ENCODE data around the gene MISP. TPM values are rescaled to one million over a fixed set of nuclear protein-coding genes. Genes with fewer than 3 reads are reported as not detected.

Gene MISP
- total and polyA plus RNA-seq, 2 of the 4 experiments (the other 2 are of a cell fraction) = not detected

- no peak overlapping the region for H4K91ac ChIP-seq (ENCODE audit: insufficient read depth, low read depth, low read length)
- no peak overlapping the region for H2BK5ac ChIP-seq (ENCODE audit: low read depth, low read length, poor library complexity, severe bottlenecking)
- H4K5ac ChIP-seq (ENCODE audit: low read depth, low read length) = no peak overlapping the region
- no peaks in the 10 kb centered on the region for H3K9me3 ChIP-seq (ENCODE audit: control insufficient read depth, insufficient read depth, low read length)
- peaks cover 11 to 48% of the 10 kb centered on the region in 2 experiments for H3K79me1 ChIP-seq (ENCODE audit: low read depth in 1 of 2, low read length in 2 of 2)
- no peak overlapping the region for H2BK20ac ChIP-seq (ENCODE audit: low read depth, low read length)
- peaks cover 16% of the 10 kb centered on the region for H3K4me1 ChIP-seq (ENCODE audit: control insufficient read depth, insufficient read depth, low read length)
- H3K18ac ChIP-seq (ENCODE audit: low read depth, low read length) = no peak overlapping the region
- 96% methylated on average over 44 of the region's 93 CpGs; no CpG with 5 or more reads in 1 of the 2 experiments for WGBS, 2 experiments (ENCODE audit: extremely low coverage in 2 of 2, insufficient read length in 1 of 2)
- H2AK9ac ChIP-seq (replicated peaks; ENCODE audit: low read depth, low read length, poor library complexity) = no peak overlapping the region
- no peak overlapping the region for H3K4ac ChIP-seq (ENCODE audit: low read depth, low read length)
- ATAC-seq (ENCODE audit: low read depth) (no peak), DNase-seq (no peak)
- H3K27ac ChIP-seq (ENCODE audit: insufficient read depth, low read length) = no peak overlapping the region
- H2AFZ ChIP-seq (replicated peaks; ENCODE audit: low read length, poor library complexity) = no peak overlapping the region
- peaks cover 83% of the 10 kb centered on the region for H3K36me3 ChIP-seq (ENCODE audit: control insufficient read depth, insufficient read depth, low read length)
- H2BK15ac ChIP-seq (ENCODE audit: low read depth, low read length) = no peak overlapping the region
- no peak overlapping the region for H3K56ac ChIP-seq (ENCODE audit: extremely low read depth, insufficient read depth, low read length)
- TF ChIP-seq, protein P1, sequence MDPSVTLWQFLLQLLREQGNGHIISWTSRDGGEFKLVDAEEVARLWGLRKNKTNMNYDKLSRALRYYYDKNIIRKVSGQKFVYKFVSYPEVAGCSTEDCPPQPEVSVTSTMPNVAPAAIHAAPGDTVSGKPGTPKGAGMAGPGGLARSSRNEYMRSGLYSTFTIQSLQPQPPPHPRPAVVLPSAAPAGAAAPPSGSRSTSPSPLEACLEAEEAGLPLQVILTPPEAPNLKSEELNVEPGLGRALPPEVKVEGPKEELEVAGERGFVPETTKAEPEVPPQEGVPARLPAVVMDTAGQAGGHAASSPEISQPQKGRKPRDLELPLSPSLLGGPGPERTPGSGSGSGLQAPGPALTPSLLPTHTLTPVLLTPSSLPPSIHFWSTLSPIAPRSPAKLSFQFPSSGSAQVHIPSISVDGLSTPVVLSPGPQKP (IDR thresholded peaks at IDR 0.05; ENCODE audit: borderline replicate concordance, low read depth, low read length) = no peak
- TF ChIP-seq MAFK (IDR thresholded peaks at IDR 0.05; ENCODE audit: low read depth, low read length) (no peak), RAD21 (IDR thresholded peaks at IDR 0.05; ENCODE audit: low read length) (no peak), BHLHE40 (IDR thresholded peaks at IDR 0.05; ENCODE audit: low read depth, low read length) (no peak)
- TF ChIP-seq, protein P2, sequence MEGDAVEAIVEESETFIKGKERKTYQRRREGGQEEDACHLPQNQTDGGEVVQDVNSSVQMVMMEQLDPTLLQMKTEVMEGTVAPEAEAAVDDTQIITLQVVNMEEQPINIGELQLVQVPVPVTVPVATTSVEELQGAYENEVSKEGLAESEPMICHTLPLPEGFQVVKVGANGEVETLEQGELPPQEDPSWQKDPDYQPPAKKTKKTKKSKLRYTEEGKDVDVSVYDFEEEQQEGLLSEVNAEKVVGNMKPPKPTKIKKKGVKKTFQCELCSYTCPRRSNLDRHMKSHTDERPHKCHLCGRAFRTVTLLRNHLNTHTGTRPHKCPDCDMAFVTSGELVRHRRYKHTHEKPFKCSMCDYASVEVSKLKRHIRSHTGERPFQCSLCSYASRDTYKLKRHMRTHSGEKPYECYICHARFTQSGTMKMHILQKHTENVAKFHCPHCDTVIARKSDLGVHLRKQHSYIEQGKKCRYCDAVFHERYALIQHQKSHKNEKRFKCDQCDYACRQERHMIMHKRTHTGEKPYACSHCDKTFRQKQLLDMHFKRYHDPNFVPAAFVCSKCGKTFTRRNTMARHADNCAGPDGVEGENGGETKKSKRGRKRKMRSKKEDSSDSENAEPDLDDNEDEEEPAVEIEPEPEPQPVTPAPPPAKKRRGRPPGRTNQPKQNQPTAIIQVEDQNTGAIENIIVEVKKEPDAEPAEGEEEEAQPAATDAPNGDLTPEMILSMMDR (conservative IDR thresholded peaks at IDR 0.05; ENCODE audit: low read depth, low read length) = no peak
- H3K23ac ChIP-seq (ENCODE audit: low read depth, low read length) = no peak overlapping the region
- BruUV-seq (replicated peaks) = no TSS peak
- no peak overlapping the region for H3K14ac ChIP-seq (replicated peaks; ENCODE audit: low read depth, low read length)
- no peak overlapping the region for H3K4me2 ChIP-seq (ENCODE audit: low read depth, low read length)
- ChIA-PET CTCF (no interaction called here), POLR2A (ENCODE audit: unreplicated experiment) (no interaction called here)
- dilution Hi-C loops (cut with HindIII; ENCODE audit: low sequenced_read_pairs, unreplicated experiment) (no loop called here), in situ Hi-C loops (cut with MboI; ENCODE audit: low sequenced_read_pairs) (no loop called here), intact Hi-C loops (cut with micrococcal nuclease) (no loop called here)
- H2BK120ac ChIP-seq (ENCODE audit: low read depth, low read length) = no peak overlapping the region
- H3K27me3 ChIP-seq (ENCODE audit: control insufficient read depth, insufficient read depth, low read length) = no peaks in the 10 kb centered on the region
- H3K9me1 ChIP-seq (ENCODE audit: insufficient read depth, low read length) = 0 out of 2 replicates have a peak, but pooled peaks cover 8% of the 10 kb centered on the region
- no peak overlapping the region for H3K4me3 ChIP-seq (ENCODE audit: insufficient read depth, low read depth, low read length)
- H4K8ac ChIP-seq (ENCODE audit: low read depth in 2 of 2, low read length in 2 of 2) = no peak overlapping the region
- no peak overlapping the region for H3K9ac ChIP-seq (ENCODE audit: low read depth, low read length)
- no peak overlapping the region for H2AK5ac ChIP-seq (ENCODE audit: low read depth, low read length)
- H4K20me1 ChIP-seq (ENCODE audit: insufficient read depth, low read length) = peaks cover 100% of the 10 kb centered on the region
Measured at GRCh38 chr19:805600-806550, 55.0 kb downstream of the MISP start.
